Measurements from ENCODE around the gene COP1. TPM values are rescaled to one million over a fixed set of nuclear protein-coding genes. Genes with fewer than 3 reads are reported as not detected.
"Not testable (repeated sequence)": the region's sequence is repeated elsewhere in the genome, so short reads cannot be mapped to it uniquely, and the experiment has no call there.

The COP1 gene
- total RNA-seq, 2 donors from 2014 or later, result 52.2 to 70.7 TPM

- no peaks in the 10 kb centered on the region for H3K36me3 ChIP-seq
- DNase-seq, result no peak
- no peak overlapping the region for H3K9ac ChIP-seq (ENCODE audit: low read depth in 2 of 2, low read length in 2 of 2)
- no peaks in the 10 kb centered on the region for H3K4me1 ChIP-seq
- no peaks in the 10 kb centered on the region for H3K27me3 ChIP-seq
- intact Hi-C loops (cut with DNase I), result no loop called here
- no peak overlapping the region for H3K27ac ChIP-seq
- no peaks in the 10 kb centered on the region for H3K9me3 ChIP-seq
- TF ChIP-seq CTCF (IDR thresholded peaks at IDR 0.05), result no peak
- H3K4me3 ChIP-seq, result no peak overlapping the region
Observed at GRCh38 chr1:176033881-176034280, 173.2 kb downstream of the COP1 start.

GRCh38 chr1:176033474-176033873 lies 173.6 kb downstream of the COP1 start:
- Histone ChIP-seq H3K9ac (ENCODE audit: low read depth in 2 of 2, low read length in 2 of 2) (no peak overlapping the region), H3K4me3 (no peak overlapping the region), H3K36me3 (no peaks in the 10 kb centered on the region), H3K27ac (no peak overlapping the region), H3K27me3 (no peaks in the 10 kb centered on the region), H3K4me1 (no peaks in the 10 kb centered on the region), H3K9me3 (no peaks in the 10 kb centered on the region)
- no peak for DNase-seq
- intact Hi-C loops (cut with DNase I), result no loop called here
- TF ChIP-seq CTCF (IDR thresholded peaks at IDR 0.05), result no peak

- intact Hi-C loops (cut with DNase I), result no loop called here
- H3K9ac ChIP-seq (ENCODE audit: low read depth in 2 of 2, low read length in 2 of 2), result no peak overlapping the region
- H3K27ac ChIP-seq, result no peak overlapping the region
- no peaks in the 10 kb centered on the region for H3K36me3 ChIP-seq
- no peak overlapping the region for H3K4me3 ChIP-seq
- no peak for TF ChIP-seq CTCF (IDR thresholded peaks at IDR 0.05)
- DNase-seq, result no peak
- H3K9me3 ChIP-seq, result no peaks in the 10 kb centered on the region
- H3K27me3 ChIP-seq, result no peaks in the 10 kb centered on the region
- no peaks in the 10 kb centered on the region for H3K4me1 ChIP-seq
Observed at GRCh38 chr1:176032040-176032645, 174.9 kb downstream of the COP1 start.

- Histone ChIP-seq H3K27me3 (no peaks in the 10 kb centered on the region), H3K36me3 (no peaks in the 10 kb centered on the region), H3K9me3 (no peaks in the 10 kb centered on the region), H3K4me1 (no peaks in the 10 kb centered on the region), H3K4me3 (no peak overlapping the region), H3K9ac (ENCODE audit: low read depth in 2 of 2, low read length in 2 of 2) (no peak overlapping the region), H3K27ac (no peak overlapping the region)
- no peak for DNase-seq
- TF ChIP-seq CTCF (IDR thresholded peaks at IDR 0.05), result no peak
- intact Hi-C loops (cut with DNase I), result no loop called here
Observed at GRCh38 chr1:176029609-176030008, 177.5 kb downstream of the COP1 start.

GRCh38 chr1:176029155-176029554 lies 177.9 kb downstream of the COP1 start:
- intact Hi-C loops (cut with DNase I), result no loop called here
- Histone ChIP-seq H3K9me3 (no peaks in the 10 kb centered on the region), H3K9ac (ENCODE audit: low read depth in 2 of 2, low read length in 2 of 2) (no peak overlapping the region), H3K27me3 (no peaks in the 10 kb centered on the region), H3K27ac (no peak overlapping the region), H3K36me3 (no peaks in the 10 kb centered on the region), H3K4me1 (no peaks in the 10 kb centered on the region), H3K4me3 (no peak overlapping the region)
- TF ChIP-seq CTCF (IDR thresholded peaks at IDR 0.05), result no peak
- DNase-seq, result no peak

- H3K4me1 ChIP-seq; H3K36me3 ChIP-seq; DNase-seq; H3K27ac ChIP-seq; H3K9me3 ChIP-seq; H3K4me3 ChIP-seq; H3K9ac ChIP-seq (ENCODE audit: low read depth in 2 of 2, low read length in 2 of 2); intact Hi-C loops (cut with DNase I); H3K27me3 ChIP-seq: not testable (repeated sequence)
Observed at GRCh38 chr1:176027934-176028333, 179.2 kb downstream of the COP1 start.

Measured in colonic mucosa (tissue), 4 donors.